A549 (cell line): ENCODE data around the gene EHBP1. TPM values are rescaled to one million over a fixed set of nuclear protein-coding genes. Genes with fewer than 3 reads are reported as not detected.
"Not testable (repeated sequence)": the region's sequence is repeated elsewhere in the genome, so short reads cannot be mapped to it uniquely, and the experiment has no call there.

Source experiments
- ATAC-seq, 2 experiments: fragments of 200-7000 bp in 1 of 2; fragments of >200 bp in 1 of 2; cut with Nextera tagmentation in 1 of 2; cut with Tn5 transposase in 1 of 2; 3 replicates each; pipeline versions ENCODE4 v1.8.0 to v1.9.1; 2018 to 2020; ENCODE audit warnings: mild to moderate bottlenecking in 1 of 2, moderate library complexity in 1 of 2
- CTCF ChIA-PET: fragments of 300-600 bp; sonication (Branson Sonifier 250); formaldehyde crosslinking; extraction: SDS; loops from one replicate; lab custom pipeline; 2021; ENCODE audit warnings: antibody characterized with exemption, inconsistent platforms; lab: Yijun Ruan, JAX
- POLR2A ChIA-PET: fragments of 350-600 bp; formaldehyde crosslinking; extraction: SDS; loops from one replicate; lab custom pipeline; 2021; ENCODE audit warnings: antibody characterized with exemption, inconsistent platforms; lab: Yijun Ruan, JAX
- DNase-seq, 2 experiments: peaks; one replicate each; pipeline versions ENCODE4 v3.0.0 to v3.0.0-alpha.2; 2011 to 2016; ENCODE audit warnings: low read depth in 1 of 2, low spot score in 1 of 2
- FAIRE-seq: peaks from 2 replicates; lab custom pipeline; 2011; peaks lifted over from hg19 to GRCh38; lab: Jason Lieb, UNC
- H3K27ac ChIP-seq, 2 experiments: fragments of >200 bp; sonication (Bioruptor Twin); formaldehyde crosslinking; 3 replicates each; pipeline ENCODE4 v1.5.1; 2016 to 2017
- H3K4me1 ChIP-seq: fragments of >200 bp; sonication (Bioruptor Twin); formaldehyde crosslinking; 3 replicates; pipeline ENCODE4 v1.6.1; 2016
- H3K4me2 ChIP-seq: fragments of >200 bp; sonication (Bioruptor Twin); formaldehyde crosslinking; 3 replicates; pipeline ENCODE4 v1.6.1; 2016
- H3K4me3 ChIP-seq: fragments of >200 bp; sonication (Bioruptor Twin); formaldehyde crosslinking; 3 replicates; pipeline ENCODE4 v1.5.1; 2016
- H3K9me3 ChIP-seq: fragments of >200 bp; sonication (Bioruptor Twin); formaldehyde crosslinking; 3 replicates; pipeline ENCODE4 v1.6.1; 2016
- CBX2 ChIP-seq: fragments of 200-600 bp; sonication (generic); IDR thresholded peaks from 2 replicates; pipeline ENCODE4 v1.6.1; 2016; ENCODE audit warnings: low read depth, mild to moderate bottlenecking, borderline replicate concordance
- CBX8 ChIP-seq: fragments of 200-600 bp; sonication (generic); IDR thresholded peaks from 2 replicates; pipeline ENCODE4 v1.6.1; 2016
- EHMT2 ChIP-seq: fragments of 200-600 bp; sonication (generic); IDR thresholded peaks from 2 replicates; pipeline ENCODE4 v1.6.1; 2016; ENCODE audit warnings: antibody characterized with exemption, low read depth, mild to moderate bottlenecking, moderate library complexity
- ELK1 ChIP-seq: fragments of 150-350 bp; IDR thresholded peaks from 2 replicates; pipeline ENCODE4 v1.6.1; 2014; ENCODE audit warnings: low read depth, mild to moderate bottlenecking, low read length
- EP300 ChIP-seq, 2 experiments: fragments of >200 bp; sonication (Bioruptor Twin); formaldehyde crosslinking; IDR thresholded peaks; 2 replicates in 1 of 2; 3 replicates in 1 of 2; pipeline ENCODE4 v1.6.1; 2016 to 2017
- GATA3 ChIP-seq: IDR thresholded peaks from 2 replicates; pipeline ENCODE4 v1.6.1; 2012; ENCODE audit warnings: borderline replicate concordance
- HOXB13 ChIP-seq: fragments of 250-450 bp; sonication (Bioruptor Pico); IDR thresholded peaks from 2 replicates; pipeline ENCODE4 v1.5.0; 2020; ENCODE audit warnings: low read depth, mild to moderate bottlenecking, moderate library complexity
- JUNB ChIP-seq: fragments of >200 bp; sonication (Bioruptor Twin); formaldehyde crosslinking; IDR thresholded peaks from 2 replicates; pipeline ENCODE4 v1.6.1; 2016
- MAFK ChIP-seq: fragments of 450-650 bp; IDR thresholded peaks from 2 replicates; pipeline ENCODE4 v1.6.1; 2014; ENCODE audit not compliant: partially characterized antibody
- MAZ ChIP-seq: fragments of 150-350 bp; IDR thresholded peaks from 2 replicates; pipeline ENCODE4 v1.6.1; 2014; ENCODE audit warnings: antibody characterized with exemption, low read depth, low read length, borderline replicate concordance
- MYC ChIP-seq: IDR thresholded peaks from 2 replicates; pipeline ENCODE4 v1.6.1; 2012; ENCODE audit warnings: mild to moderate bottlenecking, inconsistent platforms, low read length, improper control_type of control experiment, borderline replicate concordance
- RAD21 ChIP-seq, 2 experiments: fragments of >200 bp in 1 of 2; sonication (Bioruptor Twin) in 1 of 2; formaldehyde crosslinking in 1 of 2; IDR thresholded peaks in 1 of 2; conservative IDR thresholded peaks in 1 of 2; 2 replicates in 1 of 2; 3 replicates in 1 of 2; pipeline ENCODE4 v1.6.1; 2012 to 2018; ENCODE audit warnings: inconsistent platforms in 1 of 2
- SMC3 ChIP-seq: fragments of >200 bp; sonication (Bioruptor Twin); formaldehyde crosslinking; IDR thresholded peaks from 3 replicates; pipeline ENCODE4 v1.6.1; 2018; ENCODE audit warnings: inconsistent platforms
- SREBF2 ChIP-seq: fragments of 450-650 bp; IDR thresholded peaks from 2 replicates; pipeline ENCODE4 v1.6.1; 2014; ENCODE audit warnings: mild to moderate bottlenecking, moderate library complexity
- ZC3H11A ChIP-seq: fragments of 450-650 bp; IDR thresholded peaks from 2 replicates; pipeline ENCODE4 v1.6.1; 2014; ENCODE audit warnings: antibody characterized with exemption, mild to moderate bottlenecking
- ZFP36 ChIP-seq: fragments of 450-650 bp; IDR thresholded peaks from 2 replicates; pipeline ENCODE4 v1.6.1; 2014; ENCODE audit warnings: borderline replicate concordance; ENCODE audit not compliant: partially characterized antibody
- ZSCAN20 ChIP-seq: fragments of 250-450 bp; sonication (Bioruptor Pico); IDR thresholded peaks from 2 replicates; pipeline ENCODE4 v1.8.0; 2022; ENCODE audit warnings: mild to moderate bottlenecking, moderate library complexity
- WGBS: methylation state at CpG from one replicate; pipeline ENCODE4 v1.1.6; 2017; ENCODE audit errors: missing lambda C conversion rate; 5-methylcytosine and 5-hydroxymethylcytosine counted together
- polyA plus RNA-seq, 4 experiments: library from polyadenylated mRNA; depleted of rRNA in 3 of 4; stranded (reverse); fragments of >200 nt; fragmentation: RNase III in 1 of 4; extraction: RNeasy Plus Mini Kit Qiagen cat#74134 plus additional on column Dnase treatment in 1 of 4; gene quantifications; 2 replicates in 3 of 4; 3 replicates in 1 of 4; pipeline ENCODE4 v1.2.3, GENCODE V29; 2011 to 2017
- TF ChIP-seq, protein P1 (sequence below): IDR thresholded peaks from 2 replicates; pipeline ENCODE4 v1.6.1; 2012
- TF ChIP-seq, protein P2 (sequence below): fragments of >200 bp; sonication (Bioruptor Twin); formaldehyde crosslinking; IDR thresholded peaks from 3 replicates; pipeline ENCODE4 v1.5.1; 2016
- TF ChIP-seq, protein P3 (sequence below): IDR thresholded peaks from 2 replicates; pipeline ENCODE4 v1.6.1; 2012; ENCODE audit warnings: low read depth, borderline replicate concordance

Gene EHBP1
- polyA plus RNA-seq, 2 of the 4 experiments (the other 2 are of a cell fraction), result 65.7 to 204 TPM

DNA sequence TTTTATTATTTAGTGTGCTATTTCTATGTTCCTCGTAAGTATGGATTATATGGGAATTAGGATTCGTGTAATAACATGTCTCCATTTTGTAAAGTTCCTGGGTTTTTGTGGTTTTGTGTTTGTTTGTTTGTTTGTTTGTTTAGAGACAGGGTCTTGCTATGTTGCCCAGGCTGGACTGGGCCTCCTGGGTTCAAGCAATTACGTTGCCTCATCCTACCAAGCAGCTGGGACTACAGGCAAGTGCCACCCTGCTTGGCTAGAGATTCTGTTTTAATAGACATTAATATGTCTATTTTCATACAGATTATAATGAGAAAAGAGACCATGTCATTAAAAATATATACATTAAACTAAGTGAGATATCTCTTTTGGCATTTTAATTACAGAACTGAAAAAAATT, 309.9 kb downstream of the EHBP1 start:
- Histone ChIP-seq H3K4me2 (no peak overlapping the region), H3K9me3 (no peaks in the 10 kb centered on the region), H3K27ac (no peak overlapping the region), H3K4me1 (no peaks in the 10 kb centered on the region), H3K4me3 (no peak overlapping the region)
- CTCF ChIA-PET, result no interaction called here
- POLR2A ChIA-PET, result no interaction called here
- DNase-seq (no peak), ATAC-seq (no peak), FAIRE-seq (no peak)
- TF ChIP-seq MAFK (no peak), HOXB13 (CRISPR knock-in tag) (no peak), MAZ (no peak), SREBF2 (no peak), ZSCAN20 (CRISPR knock-in tag) (no peak)
- TF ChIP-seq, protein P1, sequence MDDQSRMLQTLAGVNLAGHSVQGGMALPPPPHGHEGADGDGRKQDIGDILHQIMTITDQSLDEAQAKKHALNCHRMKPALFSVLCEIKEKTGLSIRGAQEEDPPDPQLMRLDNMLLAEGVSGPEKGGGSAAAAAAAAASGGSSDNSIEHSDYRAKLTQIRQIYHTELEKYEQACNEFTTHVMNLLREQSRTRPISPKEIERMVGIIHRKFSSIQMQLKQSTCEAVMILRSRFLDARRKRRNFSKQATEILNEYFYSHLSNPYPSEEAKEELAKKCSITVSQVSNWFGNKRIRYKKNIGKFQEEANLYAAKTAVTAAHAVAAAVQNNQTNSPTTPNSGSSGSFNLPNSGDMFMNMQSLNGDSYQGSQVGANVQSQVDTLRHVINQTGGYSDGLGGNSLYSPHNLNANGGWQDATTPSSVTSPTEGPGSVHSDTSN, result no peak
- TF ChIP-seq, all 56 proteins: peak for 0
- WGBS, result 94% methylated on average over 3 of the region's 3 CpGs

DNA sequence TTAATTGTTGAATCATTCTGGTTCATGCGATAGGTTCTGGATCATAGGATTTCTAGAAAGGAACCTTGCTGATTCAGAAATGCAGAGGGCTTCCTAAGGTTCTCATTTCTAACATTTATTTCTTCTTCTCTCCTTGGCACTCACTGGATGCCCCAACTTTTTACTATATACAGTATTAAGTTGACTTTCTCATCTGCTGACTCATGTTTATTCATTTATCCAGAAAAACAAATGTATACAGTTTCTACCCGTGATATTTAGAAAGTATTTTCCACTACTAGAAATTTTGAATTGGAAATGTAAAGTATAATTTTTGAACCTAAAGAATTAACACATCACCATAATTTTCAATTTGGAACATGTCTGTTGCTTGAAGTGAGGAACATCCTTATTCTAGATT, 312.9 kb downstream of the EHBP1 start:
- no peak overlapping the region for H3K4me3 ChIP-seq
- no peak overlapping the region for H3K4me2 ChIP-seq
- peak; percentile 49 for TF ChIP-seq MAFK
- TF ChIP-seq, protein P1, result no peak
- H3K9me3 ChIP-seq, result no peaks in the 10 kb centered on the region
- no peak for ATAC-seq
- DNase-seq, result no peak
- no peak overlapping the region for H3K27ac ChIP-seq
- ChIA-PET CTCF (interaction anchor here (0.7 kb wide), 1 partner anchor 39 kb away, joined by 3 read pairs; no protein-coding TSS in a partner anchor), POLR2A (no interaction called here)
- no peaks in the 10 kb centered on the region for H3K4me1 ChIP-seq
- 88% methylated on average over 2 of the region's 2 CpGs for WGBS
- no peak for FAIRE-seq

DNA sequence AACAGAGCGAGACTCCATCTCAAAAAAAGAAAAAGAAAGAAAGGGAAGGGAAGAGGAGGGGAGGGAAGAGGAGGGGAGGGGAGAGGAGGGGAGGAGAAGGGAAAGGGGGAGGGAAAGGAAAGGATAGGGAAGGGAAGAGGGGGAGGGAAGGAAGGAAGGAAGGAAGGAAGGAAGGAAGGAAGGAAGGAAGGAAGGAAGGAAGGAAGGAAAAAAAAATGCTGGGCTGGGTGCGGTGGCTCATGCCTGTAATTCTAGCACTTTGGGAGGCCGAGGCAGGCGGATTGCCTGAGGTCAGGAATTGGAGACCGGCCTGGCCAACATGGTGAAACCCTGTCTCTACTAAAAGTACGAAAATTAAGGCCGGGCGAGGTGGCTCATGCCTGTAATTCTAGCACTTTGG, 314.2 kb downstream of the EHBP1 start:
- H3K4me3 ChIP-seq, DNase-seq, POLR2A ChIA-PET, H3K9me3 ChIP-seq, FAIRE-seq, H3K4me2 ChIP-seq, H3K4me1 ChIP-seq, ATAC-seq, H3K27ac ChIP-seq: not testable (repeated sequence)
- WGBS, result 92% methylated on average over 8 of the region's 8 CpGs
- CTCF ChIA-PET, result interaction anchor here (1.3 kb wide), 1 partner anchor 232 kb away, joined by 3 read pairs; no protein-coding TSS in a partner anchor

- ChIA-PET CTCF (interaction anchor here (1.3 to 1.7 kb wide), 2 partner anchors 9 to 11 kb away, joined by 4 to 6 read pairs; no protein-coding TSS in a partner anchor), POLR2A (no interaction called here)
- Histone ChIP-seq H3K4me1 (no peaks in the 10 kb centered on the region), H3K4me3 (no peak overlapping the region), H3K9me3 (no peaks in the 10 kb centered on the region), H3K27ac (no peak overlapping the region), H3K4me2 (no peak overlapping the region)
- no peak for FAIRE-seq
- no peak for TF ChIP-seq CBX2
- TF ChIP-seq, protein P2, sequence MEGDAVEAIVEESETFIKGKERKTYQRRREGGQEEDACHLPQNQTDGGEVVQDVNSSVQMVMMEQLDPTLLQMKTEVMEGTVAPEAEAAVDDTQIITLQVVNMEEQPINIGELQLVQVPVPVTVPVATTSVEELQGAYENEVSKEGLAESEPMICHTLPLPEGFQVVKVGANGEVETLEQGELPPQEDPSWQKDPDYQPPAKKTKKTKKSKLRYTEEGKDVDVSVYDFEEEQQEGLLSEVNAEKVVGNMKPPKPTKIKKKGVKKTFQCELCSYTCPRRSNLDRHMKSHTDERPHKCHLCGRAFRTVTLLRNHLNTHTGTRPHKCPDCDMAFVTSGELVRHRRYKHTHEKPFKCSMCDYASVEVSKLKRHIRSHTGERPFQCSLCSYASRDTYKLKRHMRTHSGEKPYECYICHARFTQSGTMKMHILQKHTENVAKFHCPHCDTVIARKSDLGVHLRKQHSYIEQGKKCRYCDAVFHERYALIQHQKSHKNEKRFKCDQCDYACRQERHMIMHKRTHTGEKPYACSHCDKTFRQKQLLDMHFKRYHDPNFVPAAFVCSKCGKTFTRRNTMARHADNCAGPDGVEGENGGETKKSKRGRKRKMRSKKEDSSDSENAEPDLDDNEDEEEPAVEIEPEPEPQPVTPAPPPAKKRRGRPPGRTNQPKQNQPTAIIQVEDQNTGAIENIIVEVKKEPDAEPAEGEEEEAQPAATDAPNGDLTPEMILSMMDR, result peak; percentile 50
- peak; percentile 51 to 67; a peak in 4 of 5 replicates for TF ChIP-seq RAD21 (conservative IDR thresholded peaks at IDR 0.05 in 1 of 2, IDR thresholded peaks at IDR 0.05 in 1 of 2)
- TF ChIP-seq SMC3, result peak; percentile 58; the same call in 2 of the 3 replicates
- DNase-seq, result peak; percentile 37 to 73
- 14% methylated on average over 1 of the region's 1 CpG for WGBS
- ATAC-seq, result peak; percentile 91 to 94
Observed at GRCh38 chr2:63023444-63023843, 317.9 kb downstream of the EHBP1 start.

GRCh38 chr2:63027220-63027619, 321.7 kb downstream of the EHBP1 start:
- Histone ChIP-seq H3K9me3 (no peaks in the 10 kb centered on the region), H3K4me2 (no peak overlapping the region), H3K27ac (no peak overlapping the region), H3K4me3 (no peak overlapping the region), H3K4me1 (no peaks in the 10 kb centered on the region)
- WGBS, result 98% methylated on average over 2 of the region's 2 CpGs
- ChIA-PET CTCF (interaction anchor here (1.0 kb wide), 1 partner anchor 169 kb away, joined by 3 read pairs; no protein-coding TSS in a partner anchor), POLR2A (no interaction called here)
- ATAC-seq (no peak), DNase-seq (no peak), FAIRE-seq (no peak)
- TF ChIP-seq EP300 (IDR thresholded peaks at IDR 0.05), result no peak
- TF ChIP-seq JUNB, result no peak
- TF ChIP-seq ZC3H11A, result no peak
- no peak for TF ChIP-seq CBX8
- no peak for TF ChIP-seq MYC
- TF ChIP-seq, protein P3, sequence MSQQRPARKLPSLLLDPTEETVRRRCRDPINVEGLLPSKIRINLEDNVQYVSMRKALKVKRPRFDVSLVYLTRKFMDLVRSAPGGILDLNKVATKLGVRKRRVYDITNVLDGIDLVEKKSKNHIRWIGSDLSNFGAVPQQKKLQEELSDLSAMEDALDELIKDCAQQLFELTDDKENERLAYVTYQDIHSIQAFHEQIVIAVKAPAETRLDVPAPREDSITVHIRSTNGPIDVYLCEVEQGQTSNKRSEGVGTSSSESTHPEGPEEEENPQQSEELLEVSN, result no peak
- no peak for TF ChIP-seq ZFP36
- TF ChIP-seq ELK1, result no peak
- no peak for TF ChIP-seq GATA3
- no peak for TF ChIP-seq SREBF2
- TF ChIP-seq EHMT2, result no peak
- TF ChIP-seq CBX2, result no peak
